NT2/D1 (cell line): ENCODE results near the gene WDFY4.

Experiments
- SUZ12 ChIP-seq: IDR thresholded peaks from 2 replicates; pipeline ENCODE4 v1.6.1; 2011; ENCODE audit not compliant: insufficient read length, insufficient read depth; ENCODE audit errors: extremely low read depth
- YY1 ChIP-seq: IDR thresholded peaks from 2 replicates; pipeline ENCODE4 v1.6.1; 2011; ENCODE audit not compliant: insufficient read length, insufficient read depth

GRCh38 chr10:48839809-48840679 is 155.4 kb downstream of the WDFY4 start:
- no peak for TF ChIP-seq YY1
- no peak for TF ChIP-seq SUZ12
